ENCODE results near the gene DESI2.
A peak's percentile ranks its signal among the peaks of the same experiment; 100 is the strongest.

Gene DESI2

GRCh38 chr1:244652623-244653438 is at the start of gene DESI2:
DESI2 (plus strand) TSS chr1:244653126; CDS start chr1:244653314, 188 bp downstream.
- peaks cover 13% of the 10 kb centered on the region for H4K20me1 ChIP-seq (ENCODE audit: low read depth, low read length)
- peak within 1 kb of the TSS; percentile 83 for H3K27ac ChIP-seq (ENCODE audit: low read depth, low read length)
- peaks cover 25% of the 10 kb centered on the region for H3K36me3 ChIP-seq (ENCODE audit: low read length)
- H3K9me2 ChIP-seq (replicated peaks; ENCODE audit: insufficient read depth, low read length), result no peaks in the 10 kb centered on the region
- peak within 1 kb of the TSS; percentile 15 for H2AFZ ChIP-seq (ENCODE audit: low read depth, low read length, severe bottlenecking)
- no peak for TF ChIP-seq EZH2phosphoT487 (conservative IDR thresholded peaks at IDR 0.05; ENCODE audit: low read length)
- peak; percentile 33 for TF ChIP-seq CTCF (IDR thresholded peaks at IDR 0.05; ENCODE audit: insufficient read depth, low read length, poor library complexity, severe bottlenecking)
- H3K9ac ChIP-seq (ENCODE audit: low read length), result peak within 1 kb of the TSS; percentile 100
- peak within 1 kb of the TSS; percentile 87 for H3K4me2 ChIP-seq (ENCODE audit: low read depth, low read length, poor library complexity, severe bottlenecking)
- H3F3A ChIP-seq (ENCODE audit: insufficient read depth), result peaks cover 21% of the 10 kb centered on the region; the same call in 1 of the 2 replicates
- H3K27me3 ChIP-seq (ENCODE audit: low read length), result no peaks in the 10 kb centered on the region
- H3K9me3 ChIP-seq (ENCODE audit: insufficient read depth, low read length), result no peaks in the 10 kb centered on the region
- H3K4me3 ChIP-seq (ENCODE audit: insufficient read depth, low read length, poor library complexity, severe bottlenecking), result peak within 1 kb of the TSS; percentile 94
- H3K79me2 ChIP-seq (ENCODE audit: insufficient read depth, low read length), result peaks cover 49% of the 10 kb centered on the region

DNA sequence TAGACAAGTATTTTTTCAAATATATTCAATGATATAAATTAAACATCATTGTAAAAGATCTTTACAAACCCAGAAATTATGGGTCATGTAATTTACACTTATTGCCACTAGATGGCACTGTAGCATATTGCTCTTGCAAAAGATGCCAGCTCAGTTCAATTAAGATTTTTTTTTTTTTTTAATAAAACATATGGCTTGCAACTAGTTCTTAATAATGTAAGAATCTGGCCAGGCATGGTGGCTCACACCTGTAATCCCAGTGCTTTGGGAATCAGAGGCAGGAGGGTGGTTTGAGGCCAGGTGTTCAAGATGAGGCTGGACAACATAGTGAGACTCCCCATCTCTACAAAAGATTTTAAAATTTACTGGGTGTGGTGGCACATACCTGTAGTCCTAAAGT is 49.4 kb upstream of the DESI2 start:
- Histone ChIP-seq H2AFZ (ENCODE audit: low read depth, low read length, severe bottlenecking) (no peak overlapping the region), H3K36me3 (ENCODE audit: low read length) (no peaks in the 10 kb centered on the region), H3K79me2 (ENCODE audit: insufficient read depth, low read length) (no peaks in the 10 kb centered on the region), H3K27me3 (ENCODE audit: low read length) (no peaks in the 10 kb centered on the region), H3K4me2 (ENCODE audit: low read depth, low read length, poor library complexity, severe bottlenecking) (no peak overlapping the region), H3K4me3 (ENCODE audit: insufficient read depth, low read length, poor library complexity, severe bottlenecking) (no peak overlapping the region), H3F3A (ENCODE audit: insufficient read depth) (no peaks in the 10 kb centered on the region), H3K9me2 (replicated peaks; ENCODE audit: insufficient read depth, low read length) (no peaks in the 10 kb centered on the region), H3K27ac (ENCODE audit: low read depth, low read length) (no peak overlapping the region), H3K9ac (ENCODE audit: low read length) (no peak overlapping the region), H4K20me1 (ENCODE audit: low read depth, low read length) (no peaks in the 10 kb centered on the region), H3K9me3 (ENCODE audit: insufficient read depth, low read length) (no peaks in the 10 kb centered on the region)
- TF ChIP-seq EZH2phosphoT487 (conservative IDR thresholded peaks at IDR 0.05; ENCODE audit: low read length) (no peak), CTCF (IDR thresholded peaks at IDR 0.05; ENCODE audit: insufficient read depth, low read length, poor library complexity, severe bottlenecking) (peak; percentile 59)

GRCh38 chr1:244605835-244606370 is 47.0 kb upstream of the DESI2 start:
- Histone ChIP-seq H4K20me1 (ENCODE audit: low read depth, low read length) (no peaks in the 10 kb centered on the region), H3K9ac (ENCODE audit: low read length) (no peak overlapping the region), H3K27ac (ENCODE audit: low read depth, low read length) (no peak overlapping the region), H2AFZ (ENCODE audit: low read depth, low read length, severe bottlenecking) (no peak overlapping the region), H3K4me2 (ENCODE audit: low read depth, low read length, poor library complexity, severe bottlenecking) (no peak overlapping the region), H3K9me2 (replicated peaks; ENCODE audit: insufficient read depth, low read length) (no peaks in the 10 kb centered on the region), H3K36me3 (ENCODE audit: low read length) (no peaks in the 10 kb centered on the region), H3K9me3 (ENCODE audit: insufficient read depth, low read length) (no peaks in the 10 kb centered on the region), H3K79me2 (ENCODE audit: insufficient read depth, low read length) (no peaks in the 10 kb centered on the region), H3K4me3 (ENCODE audit: insufficient read depth, low read length, poor library complexity, severe bottlenecking) (no peak overlapping the region), H3K27me3 (ENCODE audit: low read length) (no peaks in the 10 kb centered on the region), H3F3A (ENCODE audit: insufficient read depth) (no peaks in the 10 kb centered on the region)
- TF ChIP-seq CTCF (IDR thresholded peaks at IDR 0.05; ENCODE audit: insufficient read depth, low read length, poor library complexity, severe bottlenecking), result no peak
- TF ChIP-seq EZH2phosphoT487 (conservative IDR thresholded peaks at IDR 0.05; ENCODE audit: low read length), result no peak

Data from SU-DHL-6 (cell line).